NT2/D1 (cell line): Measurements from ENCODE around the gene FHAD1.

Experiments used
- YY1 ChIP-seq: IDR thresholded peaks from 2 replicates; pipeline ENCODE4 v1.6.1; 2011; ENCODE audit not compliant: insufficient read length, insufficient read depth
- ZNF274 ChIP-seq: IDR thresholded peaks from 2 replicates; pipeline ENCODE4 v1.6.1; 2011; ENCODE audit warnings: mild to moderate bottlenecking, low read depth, low read length

- TF ChIP-seq YY1 (no peak), ZNF274 (no peak)
Observed at GRCh38 chr1:15358565-15359133, 111.6 kb downstream of the FHAD1 start.
